ENCODE measurements around the gene MBD3L5.
"Not testable (repeated sequence)": the region's sequence is repeated elsewhere in the genome, so short reads cannot be mapped to it uniquely, and the experiment has no call there.

Gene MBD3L5

DNA sequence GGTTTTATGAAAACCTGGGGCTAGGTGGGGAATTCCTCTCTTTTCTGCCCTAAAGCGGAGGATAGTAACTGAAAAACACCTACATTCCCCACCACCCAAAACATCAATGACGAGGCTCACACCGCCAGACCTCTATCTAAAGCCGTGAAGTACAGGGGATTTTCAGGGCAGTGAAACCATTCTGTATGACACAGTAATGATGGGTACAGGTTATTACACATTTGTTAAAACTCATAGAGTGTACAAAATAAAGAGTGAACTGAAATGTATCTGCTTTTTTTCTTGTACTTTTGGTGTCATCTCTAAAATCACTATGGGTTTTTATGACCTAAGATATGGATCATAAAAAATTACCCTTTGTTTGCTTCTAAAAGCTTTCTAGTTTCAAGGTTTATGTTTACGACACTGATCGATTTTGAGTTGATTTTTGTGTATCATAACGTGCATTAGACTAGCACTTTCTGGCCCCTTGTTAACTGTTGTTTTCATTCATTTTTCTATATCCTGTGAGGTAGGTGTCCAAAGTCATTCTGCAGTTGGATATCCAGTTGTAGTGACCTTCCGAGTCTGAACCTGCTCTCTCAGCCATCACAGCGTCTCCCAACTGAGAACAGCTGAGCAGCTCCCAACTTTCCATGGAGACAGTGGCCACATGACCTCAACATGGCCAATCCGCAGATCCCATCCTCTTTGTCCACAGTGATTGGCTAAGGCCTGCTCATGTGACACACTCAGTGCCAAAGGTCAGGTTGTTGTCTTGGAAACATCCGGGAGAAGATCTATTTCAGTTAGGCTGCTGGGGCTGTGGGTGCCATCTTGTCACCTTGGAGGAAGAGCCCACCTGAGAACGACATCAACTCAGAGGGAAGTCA lies 19.4 kb upstream of the MBD3L5 start:
- Histone ChIP-seq H4K20me1 (ENCODE audit: insufficient read depth) (no peaks in the 10 kb centered on the region), H3K4me1 (ENCODE audit: low read depth, poor library complexity, severe bottlenecking) (no peaks in the 10 kb centered on the region), H3K9ac (no peak overlapping the region), H3K4me2 (no peak overlapping the region), H3K4me3 (IDR thresholded peaks at IDR 0.05; ENCODE audit: insufficient read depth, low read depth, low read length) (no peak overlapping the region), H2AFZ (ENCODE audit: low read depth) (no peak overlapping the region; the same call in 1 of the 2 replicates), H3K27ac (no peak overlapping the region), H3K36me3 (ENCODE audit: insufficient read depth) (no peaks in the 10 kb centered on the region), H3K79me2 (ENCODE audit: insufficient read depth, low read depth) (no peaks in the 10 kb centered on the region), H3K27me3 (ENCODE audit: insufficient read depth, low read depth) (no peaks in the 10 kb centered on the region)
- TF ChIP-seq, protein P1, sequence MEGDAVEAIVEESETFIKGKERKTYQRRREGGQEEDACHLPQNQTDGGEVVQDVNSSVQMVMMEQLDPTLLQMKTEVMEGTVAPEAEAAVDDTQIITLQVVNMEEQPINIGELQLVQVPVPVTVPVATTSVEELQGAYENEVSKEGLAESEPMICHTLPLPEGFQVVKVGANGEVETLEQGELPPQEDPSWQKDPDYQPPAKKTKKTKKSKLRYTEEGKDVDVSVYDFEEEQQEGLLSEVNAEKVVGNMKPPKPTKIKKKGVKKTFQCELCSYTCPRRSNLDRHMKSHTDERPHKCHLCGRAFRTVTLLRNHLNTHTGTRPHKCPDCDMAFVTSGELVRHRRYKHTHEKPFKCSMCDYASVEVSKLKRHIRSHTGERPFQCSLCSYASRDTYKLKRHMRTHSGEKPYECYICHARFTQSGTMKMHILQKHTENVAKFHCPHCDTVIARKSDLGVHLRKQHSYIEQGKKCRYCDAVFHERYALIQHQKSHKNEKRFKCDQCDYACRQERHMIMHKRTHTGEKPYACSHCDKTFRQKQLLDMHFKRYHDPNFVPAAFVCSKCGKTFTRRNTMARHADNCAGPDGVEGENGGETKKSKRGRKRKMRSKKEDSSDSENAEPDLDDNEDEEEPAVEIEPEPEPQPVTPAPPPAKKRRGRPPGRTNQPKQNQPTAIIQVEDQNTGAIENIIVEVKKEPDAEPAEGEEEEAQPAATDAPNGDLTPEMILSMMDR (conservative IDR thresholded peaks at IDR 0.05; ENCODE audit: low read depth, low read length): no peak

DNA sequence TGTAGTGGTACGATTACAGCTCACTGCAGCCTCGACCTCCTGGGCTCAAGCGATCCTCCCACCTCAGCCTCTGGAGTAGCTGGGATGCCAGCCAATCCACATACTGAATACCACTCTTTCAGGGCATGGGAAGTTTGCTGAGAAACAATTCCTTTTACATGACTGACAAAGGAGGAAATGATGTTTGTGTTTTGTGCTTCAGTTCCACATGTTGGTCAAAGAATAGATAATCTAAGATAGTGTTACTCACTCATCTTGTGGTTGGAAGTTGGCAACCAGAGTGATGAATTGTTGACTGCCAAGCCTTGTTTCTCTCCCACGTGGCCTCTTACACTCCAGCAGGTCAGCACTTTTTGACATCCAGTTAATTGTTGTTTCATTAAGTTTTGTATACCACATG lies 16.7 kb upstream of the MBD3L5 start:
- no peaks in the 10 kb centered on the region for H3K27me3 ChIP-seq (ENCODE audit: insufficient read depth, low read depth)
- H4K20me1 ChIP-seq (ENCODE audit: insufficient read depth): no peaks in the 10 kb centered on the region
- no peak overlapping the region for H2AFZ ChIP-seq (ENCODE audit: low read depth)
- no peak overlapping the region for H3K9ac ChIP-seq
- H3K27ac ChIP-seq: no peak overlapping the region
- TF ChIP-seq, protein P1 (conservative IDR thresholded peaks at IDR 0.05; ENCODE audit: low read depth, low read length): no peak
- H3K4me1 ChIP-seq (ENCODE audit: low read depth, poor library complexity, severe bottlenecking): no peaks in the 10 kb centered on the region
- no peak overlapping the region for H3K4me3 ChIP-seq (IDR thresholded peaks at IDR 0.05; ENCODE audit: insufficient read depth, low read depth, low read length)
- no peak overlapping the region for H3K4me2 ChIP-seq
- H3K79me2 ChIP-seq (ENCODE audit: insufficient read depth, low read depth): no peaks in the 10 kb centered on the region
- no peaks in the 10 kb centered on the region for H3K36me3 ChIP-seq (ENCODE audit: insufficient read depth)

GRCh38 chr19:7018828-7019227 lies 11.6 kb upstream of the MBD3L5 start:
- Histone ChIP-seq H3K9ac (no peak overlapping the region), H3K4me2 (no peak overlapping the region), H3K27me3 (ENCODE audit: insufficient read depth, low read depth) (no peaks in the 10 kb centered on the region), H3K4me3 (IDR thresholded peaks at IDR 0.05; ENCODE audit: insufficient read depth, low read depth, low read length) (no peak overlapping the region), H3K79me2 (ENCODE audit: insufficient read depth, low read depth) (no peaks in the 10 kb centered on the region), H4K20me1 (ENCODE audit: insufficient read depth) (no peaks in the 10 kb centered on the region), H3K4me1 (ENCODE audit: low read depth, poor library complexity, severe bottlenecking) (no peaks in the 10 kb centered on the region), H3K36me3 (ENCODE audit: insufficient read depth) (no peaks in the 10 kb centered on the region), H3K27ac (no peak overlapping the region), H2AFZ (ENCODE audit: low read depth) (no peak overlapping the region)
- TF ChIP-seq, protein P1 (conservative IDR thresholded peaks at IDR 0.05; ENCODE audit: low read depth, low read length): no peak

DNA sequence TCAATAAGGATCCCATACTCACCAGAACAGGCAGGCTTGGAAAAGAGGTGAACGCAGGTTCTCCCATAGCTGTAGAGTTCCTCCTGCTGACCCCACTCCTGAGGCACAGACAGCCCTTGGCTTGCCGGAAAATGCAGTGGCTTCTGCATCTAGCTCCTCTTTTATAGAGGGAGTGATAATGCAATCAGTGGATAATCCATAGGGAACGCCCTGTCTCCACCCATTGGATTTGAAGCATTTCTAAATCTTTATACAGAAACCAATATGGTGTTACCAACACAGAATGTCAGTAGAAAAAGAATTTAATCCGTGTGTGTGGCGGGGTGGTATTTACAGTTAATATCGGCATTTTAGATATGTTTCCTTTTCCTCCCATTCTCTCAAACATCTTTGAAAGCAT lies 9.0 kb upstream of the MBD3L5 start, which contains the start of gene MBD3L2B:
TSS of gene MBD3L2B (minus strand) at position 101 of the 400 bp plus-strand sequence. CDS start at position 67, 34 bp downstream.
- not testable (repeated sequence) for H3K27me3 ChIP-seq (ENCODE audit: insufficient read depth, low read depth); H4K20me1 ChIP-seq (ENCODE audit: insufficient read depth); H3K4me1 ChIP-seq (ENCODE audit: low read depth, poor library complexity, severe bottlenecking); H3K9ac ChIP-seq; H3K4me3 ChIP-seq (IDR thresholded peaks at IDR 0.05; ENCODE audit: insufficient read depth, low read depth, low read length); H3K36me3 ChIP-seq (ENCODE audit: insufficient read depth); H3K4me2 ChIP-seq; H2AFZ ChIP-seq (ENCODE audit: low read depth); H3K27ac ChIP-seq; H3K79me2 ChIP-seq (ENCODE audit: insufficient read depth, low read depth)

DNA sequence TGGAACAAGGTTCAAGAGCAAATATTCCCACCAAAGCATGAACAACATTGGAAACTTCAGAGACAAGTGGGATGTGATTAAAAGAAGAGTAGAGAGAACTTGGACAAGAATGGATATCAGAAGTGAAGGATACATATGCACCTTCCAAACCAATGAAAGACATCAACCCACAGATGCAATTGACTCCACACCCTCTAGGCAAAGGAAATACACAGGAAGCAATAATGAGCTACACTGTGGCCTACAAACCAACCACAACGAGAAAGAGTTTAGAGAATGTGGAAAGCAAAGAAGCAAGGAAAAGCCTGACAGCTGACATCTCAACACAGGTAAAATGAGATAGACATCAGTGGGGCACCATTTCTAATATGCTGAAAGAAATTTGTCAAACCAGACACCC lies 1.6 kb upstream of the MBD3L5 start:
- H2AFZ ChIP-seq (ENCODE audit: low read depth); H3K36me3 ChIP-seq (ENCODE audit: insufficient read depth); H3K27ac ChIP-seq; H3K79me2 ChIP-seq (ENCODE audit: insufficient read depth, low read depth); H3K4me3 ChIP-seq (IDR thresholded peaks at IDR 0.05; ENCODE audit: insufficient read depth, low read depth, low read length); H3K9ac ChIP-seq; H3K27me3 ChIP-seq (ENCODE audit: insufficient read depth, low read depth); H3K4me1 ChIP-seq (ENCODE audit: low read depth, poor library complexity, severe bottlenecking); H4K20me1 ChIP-seq (ENCODE audit: insufficient read depth); H3K4me2 ChIP-seq: not testable (repeated sequence)

DNA sequence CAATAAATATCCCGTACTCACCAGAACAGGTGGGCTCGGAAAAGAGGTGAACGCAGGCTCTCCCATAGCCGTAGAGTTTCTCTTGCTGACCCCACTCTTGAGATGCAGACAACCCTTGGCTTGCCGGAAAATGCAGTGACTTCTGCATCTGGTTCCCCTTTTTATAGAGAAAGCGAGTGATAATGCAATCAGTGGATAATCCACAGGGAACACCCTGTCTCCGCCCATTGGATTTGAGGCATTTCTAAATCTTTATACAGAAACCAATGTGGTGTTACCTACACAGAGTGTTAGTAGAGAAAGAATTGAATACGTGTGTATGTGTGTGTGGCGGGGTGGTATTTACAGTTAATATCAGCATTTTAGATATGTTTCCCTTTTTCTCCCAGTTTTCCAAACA lies 9.7 kb downstream of the MBD3L5 start, which contains the start of gene MBD3L4:
TSS of gene MBD3L4 (minus strand) at position 101 of the 400 bp plus-strand sequence. CDS start at position 66, 35 bp downstream.
- H4K20me1 ChIP-seq (ENCODE audit: insufficient read depth); H3K4me2 ChIP-seq; H3K4me3 ChIP-seq (IDR thresholded peaks at IDR 0.05; ENCODE audit: insufficient read depth, low read depth, low read length); H3K27ac ChIP-seq; H3K36me3 ChIP-seq (ENCODE audit: insufficient read depth); H3K27me3 ChIP-seq (ENCODE audit: insufficient read depth, low read depth); H2AFZ ChIP-seq (ENCODE audit: low read depth); H3K4me1 ChIP-seq (ENCODE audit: low read depth, poor library complexity, severe bottlenecking); H3K79me2 ChIP-seq (ENCODE audit: insufficient read depth, low read depth); H3K9ac ChIP-seq: not testable (repeated sequence)

- not testable (repeated sequence) for H3K4me3 ChIP-seq (IDR thresholded peaks at IDR 0.05; ENCODE audit: insufficient read depth, low read depth, low read length); H3K27me3 ChIP-seq (ENCODE audit: insufficient read depth, low read depth); H3K4me2 ChIP-seq; H3K79me2 ChIP-seq (ENCODE audit: insufficient read depth, low read depth); H3K36me3 ChIP-seq (ENCODE audit: insufficient read depth); H3K4me1 ChIP-seq (ENCODE audit: low read depth, poor library complexity, severe bottlenecking); H2AFZ ChIP-seq (ENCODE audit: low read depth); H3K9ac ChIP-seq; H3K27ac ChIP-seq; H4K20me1 ChIP-seq (ENCODE audit: insufficient read depth)
Observed at GRCh38 chr19:7041563-7041962, 11.2 kb downstream of the MBD3L5 start.

- not testable (repeated sequence) for H2AFZ ChIP-seq (ENCODE audit: low read depth); H3K27me3 ChIP-seq (ENCODE audit: insufficient read depth, low read depth); H3K4me2 ChIP-seq; H3K79me2 ChIP-seq (ENCODE audit: insufficient read depth, low read depth); H3K4me3 ChIP-seq (IDR thresholded peaks at IDR 0.05; ENCODE audit: insufficient read depth, low read depth, low read length); H3K36me3 ChIP-seq (ENCODE audit: insufficient read depth); H4K20me1 ChIP-seq (ENCODE audit: insufficient read depth); H3K27ac ChIP-seq; H3K4me1 ChIP-seq (ENCODE audit: low read depth, poor library complexity, severe bottlenecking); H3K9ac ChIP-seq
Observed at GRCh38 chr19:7049021-7049420, 18.6 kb downstream of the MBD3L5 start, which contains the start of gene MBD3L2. MBD3L2 (plus strand) TSS chr19:7049321; CDS start chr19:7049374, 53 bp downstream.

Measured in KMS-11 (cell line).